GM18508 (cell line): ENCODE measurements around the gene ZNF853.
"Not testable (repeated sequence)": the region's sequence is repeated elsewhere in the genome, so short reads cannot be mapped to it uniquely, and the experiment has no call there.

Experiments
- ATAC-seq: cut with Tn5 transposase; IDR thresholded peaks from one replicate; pipeline ENCODE4 v1.9.1; 2021; ENCODE audit warnings: moderate number of reproducible peaks; ENCODE audit not compliant: insufficient read depth, unreplicated experiment

Gene ZNF853

GRCh38 chr7:6650086-6650485 is 34.7 kb downstream of the ZNF853 start:
- no peak for ATAC-seq

GRCh38 chr7:6650521-6651011 is 35.2 kb downstream of the ZNF853 start:
- no peak for ATAC-seq

GRCh38 chr7:6651851-6652445 is 36.5 kb downstream of the ZNF853 start:
- ATAC-seq, result no peak

DNA sequence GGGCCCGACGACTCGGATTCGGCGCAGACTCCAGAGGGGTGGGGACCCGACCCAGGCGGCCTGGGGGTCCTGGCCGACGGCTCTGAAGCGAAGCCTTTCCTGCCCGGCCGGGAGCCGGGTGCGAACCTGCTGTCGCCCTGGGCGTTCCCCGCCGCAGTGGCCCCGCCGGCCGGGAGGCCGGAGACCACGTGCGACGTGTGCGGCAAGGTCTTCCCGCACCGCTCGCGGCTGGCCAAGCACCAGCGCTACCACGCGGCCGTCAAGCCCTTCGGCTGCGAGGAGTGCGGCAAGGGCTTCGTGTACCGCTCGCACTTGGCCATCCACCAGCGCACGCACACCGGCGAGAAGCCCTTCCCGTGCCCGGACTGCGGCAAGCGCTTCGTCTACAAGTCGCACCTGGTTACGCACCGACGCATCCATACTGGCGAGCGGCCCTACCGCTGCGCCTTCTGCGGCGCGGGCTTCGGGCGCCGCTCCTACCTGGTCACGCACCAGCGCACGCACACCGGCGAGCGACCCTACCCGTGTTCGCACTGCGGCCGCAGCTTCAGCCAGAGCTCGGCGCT is 37.1 kb downstream of the ZNF853 start:
- no peak for ATAC-seq

GRCh38 chr7:6653071-6654003 is 37.9 kb downstream of the ZNF853 start:
- no peak for ATAC-seq

DNA sequence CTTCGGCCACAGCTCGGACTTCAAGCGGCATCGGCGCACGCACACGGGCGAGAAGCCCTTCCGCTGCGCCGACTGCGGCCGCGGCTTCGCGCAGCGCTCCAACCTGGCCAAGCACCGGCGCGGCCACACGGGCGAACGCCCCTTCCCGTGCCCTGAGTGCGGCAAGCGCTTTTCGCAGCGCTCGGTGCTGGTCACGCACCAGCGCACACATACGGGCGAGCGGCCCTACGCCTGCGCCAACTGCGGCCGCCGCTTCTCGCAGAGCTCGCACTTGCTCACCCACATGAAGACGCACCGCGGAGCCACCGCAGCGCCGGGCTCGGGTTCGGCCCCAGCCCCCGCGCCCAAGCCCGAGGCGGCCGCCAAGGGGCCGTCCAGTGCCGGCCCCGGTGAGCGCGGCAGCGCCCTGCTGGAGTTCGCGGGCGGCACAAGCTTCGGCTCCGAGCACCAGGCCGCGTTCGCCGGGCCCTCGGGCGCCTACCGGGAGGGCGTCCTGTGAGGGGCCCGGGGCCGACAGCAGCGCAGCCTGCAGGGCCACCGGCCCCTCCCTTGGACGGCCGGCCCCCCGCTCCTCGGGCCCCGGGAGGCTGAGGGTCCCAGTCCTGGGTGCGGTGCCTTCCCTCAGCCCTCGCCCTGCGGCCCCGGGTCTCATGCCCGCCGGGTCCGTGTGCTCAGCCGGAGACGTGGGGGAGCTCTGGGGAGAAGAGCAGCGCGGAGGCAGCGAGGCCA is 38.9 kb downstream of the ZNF853 start:
- no peak for ATAC-seq

GRCh38 chr7:6654842-6655610 is 39.6 kb downstream of the ZNF853 start:
- ATAC-seq, result no peak

- ATAC-seq, result no peak
Measured at GRCh38 chr7:6655636-6656385, 40.4 kb downstream of the ZNF853 start.

- no peak for ATAC-seq
Measured at GRCh38 chr7:6656413-6656812, 41.0 kb downstream of the ZNF853 start.

DNA sequence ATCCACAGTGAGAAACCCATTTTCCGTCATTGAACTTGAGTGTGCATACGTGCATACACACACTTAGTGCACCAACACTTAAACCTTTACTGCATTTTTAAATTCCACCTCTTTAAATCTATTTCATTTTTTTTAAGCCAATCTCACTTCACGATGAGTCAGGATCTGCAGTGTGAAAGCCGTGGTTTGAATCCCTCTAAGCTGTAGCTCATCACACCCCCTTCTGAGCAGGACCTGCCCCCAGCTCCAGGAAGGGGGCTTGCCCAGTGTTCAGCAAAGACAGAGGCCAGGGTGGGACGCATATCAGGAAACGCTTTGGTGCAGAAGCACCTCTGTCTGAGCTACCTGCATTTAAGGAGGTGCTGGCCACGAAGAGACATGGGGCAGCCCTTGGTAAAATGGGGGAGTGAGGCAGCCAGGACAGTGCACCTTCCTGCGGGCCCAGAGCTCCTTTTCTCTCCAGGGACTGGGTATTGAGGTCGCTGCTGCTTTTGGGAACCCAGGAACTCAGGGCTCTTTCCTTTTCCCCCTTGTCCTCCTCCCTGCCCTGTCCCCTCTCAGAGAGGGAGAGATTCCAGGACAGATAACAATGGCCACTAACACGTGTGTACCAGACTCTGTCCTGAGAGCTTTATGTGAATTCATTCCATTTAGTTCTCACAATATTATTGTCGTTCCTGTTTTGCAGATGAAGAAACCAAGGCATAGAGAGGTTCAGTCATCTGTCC is 43.4 kb downstream of the ZNF853 start:
- ATAC-seq, result no peak

- not testable (repeated sequence) for ATAC-seq
Measured at GRCh38 chr7:6670851-6671250, 55.4 kb downstream of the ZNF853 start.
